Right atrium auricular region (tissue), 2 donors: ENCODE measurements around the gene SERINC5. TPM values are rescaled to one million over a fixed set of nuclear protein-coding genes. Genes with fewer than 3 reads are reported as not detected.

Source experiments
- DNase-seq: peaks from one replicate; pipeline ENCODE4 v3.0.0-alpha.2; 2019; ENCODE audit warnings: low spot score
- H3K27ac ChIP-seq, 2 donors: fragments of 200-600 bp; sonication (generic); 1 replicate in 1 of 2; 2 replicates in 1 of 2; pipeline ENCODE4 v1.5.1; 2016 to 2019
- H3K27me3 ChIP-seq, 2 donors: fragments of 200-600 bp; sonication (generic); one replicate each; pipeline versions ENCODE4 v1.5.1 to v1.6.0; 2017 to 2019
- H3K36me3 ChIP-seq: fragments of 200-600 bp; sonication (generic); one replicate; pipeline ENCODE4 v1.5.1; 2016
- H3K4me1 ChIP-seq, 2 donors: fragments of 200-600 bp; sonication (generic); one replicate each; pipeline versions ENCODE4 v1.5.1 to v1.6.0; 2017 to 2019
- H3K4me3 ChIP-seq, 2 donors: fragments of 200-600 bp; sonication (generic); 1 replicate in 1 of 2; 2 replicates in 1 of 2; pipeline ENCODE4 v1.5.1; 2017 to 2019; ENCODE audit warnings: mild to moderate bottlenecking in 1 of 2, moderate library complexity in 1 of 2
- H3K9me3 ChIP-seq, 2 donors: fragments of 200-600 bp; sonication (generic); one replicate each; pipeline ENCODE4 v1.5.1; 2019
- total RNA-seq, 2 donors: library from RNA; depleted of rRNA; stranded (reverse); fragments of >200 nt; gene quantifications; one replicate each; pipeline ENCODE4 v1.1.0, GENCODE V29; 2016
- TF ChIP-seq, protein P1 (sequence below), 2 donors: fragments of 200-600 bp; sonication (generic); IDR thresholded peaks; one replicate each; pipeline ENCODE4 v1.5.1; 2019; ENCODE audit warnings: antibody characterized with exemption in 2 of 2

SERINC5 gene
- total RNA-seq, 2 donors from 2014 or later: 9.2 to 11.0 TPM

- no peak for DNase-seq
- H3K27me3 ChIP-seq: no peaks in the 10 kb centered on the region
- H3K4me1 ChIP-seq: no peaks in the 10 kb centered on the region
- peaks cover 7% of the 10 kb centered on the region for H3K36me3 ChIP-seq
- TF ChIP-seq, protein P1, sequence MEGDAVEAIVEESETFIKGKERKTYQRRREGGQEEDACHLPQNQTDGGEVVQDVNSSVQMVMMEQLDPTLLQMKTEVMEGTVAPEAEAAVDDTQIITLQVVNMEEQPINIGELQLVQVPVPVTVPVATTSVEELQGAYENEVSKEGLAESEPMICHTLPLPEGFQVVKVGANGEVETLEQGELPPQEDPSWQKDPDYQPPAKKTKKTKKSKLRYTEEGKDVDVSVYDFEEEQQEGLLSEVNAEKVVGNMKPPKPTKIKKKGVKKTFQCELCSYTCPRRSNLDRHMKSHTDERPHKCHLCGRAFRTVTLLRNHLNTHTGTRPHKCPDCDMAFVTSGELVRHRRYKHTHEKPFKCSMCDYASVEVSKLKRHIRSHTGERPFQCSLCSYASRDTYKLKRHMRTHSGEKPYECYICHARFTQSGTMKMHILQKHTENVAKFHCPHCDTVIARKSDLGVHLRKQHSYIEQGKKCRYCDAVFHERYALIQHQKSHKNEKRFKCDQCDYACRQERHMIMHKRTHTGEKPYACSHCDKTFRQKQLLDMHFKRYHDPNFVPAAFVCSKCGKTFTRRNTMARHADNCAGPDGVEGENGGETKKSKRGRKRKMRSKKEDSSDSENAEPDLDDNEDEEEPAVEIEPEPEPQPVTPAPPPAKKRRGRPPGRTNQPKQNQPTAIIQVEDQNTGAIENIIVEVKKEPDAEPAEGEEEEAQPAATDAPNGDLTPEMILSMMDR (IDR thresholded peaks at IDR 0.05): no peak
- H3K27ac ChIP-seq: no peak overlapping the region
- no peaks in the 10 kb centered on the region for H3K9me3 ChIP-seq
- H3K4me3 ChIP-seq: no peak overlapping the region
Observed at GRCh38 chr5:80172067-80172695, 83.7 kb downstream of the SERINC5 start.

- Histone ChIP-seq H3K4me1 (no peaks in the 10 kb centered on the region), H3K27me3 (no peaks in the 10 kb centered on the region), H3K27ac (no peak overlapping the region), H3K36me3 (peaks cover 15% of the 10 kb centered on the region), H3K4me3 (no peak overlapping the region), H3K9me3 (no peaks in the 10 kb centered on the region)
- DNase-seq: no peak
- TF ChIP-seq, protein P1 (IDR thresholded peaks at IDR 0.05): no peak
Observed at GRCh38 chr5:80170117-80170535, 85.7 kb downstream of the SERINC5 start.

- Histone ChIP-seq H3K36me3 (peaks cover 11% of the 10 kb centered on the region), H3K9me3 (no peaks in the 10 kb centered on the region), H3K27me3 (no peaks in the 10 kb centered on the region), H3K4me3 (no peak overlapping the region), H3K4me1 (no peaks in the 10 kb centered on the region), H3K27ac (no peak overlapping the region)
- TF ChIP-seq, protein P1 (IDR thresholded peaks at IDR 0.05): no peak
- no peak for DNase-seq
Observed at GRCh38 chr5:80168388-80169028, 87.3 kb downstream of the SERINC5 start.

DNA sequence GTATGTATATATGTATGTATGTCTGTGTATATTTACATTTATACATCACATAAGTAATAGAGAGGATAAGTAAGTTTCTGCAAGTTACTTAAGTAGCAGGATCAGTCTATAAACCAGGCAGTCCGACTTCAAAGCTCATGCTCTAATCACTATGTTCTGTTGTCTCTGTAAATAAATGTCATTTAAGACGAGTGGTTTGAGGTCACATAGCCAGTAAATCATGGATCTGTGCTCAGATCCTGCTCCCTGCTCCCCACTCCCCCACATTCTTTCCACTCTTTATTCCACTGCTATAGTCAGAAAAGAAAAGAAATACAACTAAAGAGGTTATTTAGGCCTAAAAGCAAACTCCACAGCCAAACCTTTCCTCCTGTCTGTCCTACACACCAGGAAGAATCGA, 90.4 kb downstream of the SERINC5 start:
- Histone ChIP-seq H3K4me3 (no peak overlapping the region), H3K27ac (no peak overlapping the region), H3K36me3 (peaks cover 11% of the 10 kb centered on the region), H3K27me3 (no peaks in the 10 kb centered on the region), H3K4me1 (no peaks in the 10 kb centered on the region), H3K9me3 (no peaks in the 10 kb centered on the region)
- DNase-seq: no peak
- TF ChIP-seq, protein P1 (IDR thresholded peaks at IDR 0.05): no peak

DNA sequence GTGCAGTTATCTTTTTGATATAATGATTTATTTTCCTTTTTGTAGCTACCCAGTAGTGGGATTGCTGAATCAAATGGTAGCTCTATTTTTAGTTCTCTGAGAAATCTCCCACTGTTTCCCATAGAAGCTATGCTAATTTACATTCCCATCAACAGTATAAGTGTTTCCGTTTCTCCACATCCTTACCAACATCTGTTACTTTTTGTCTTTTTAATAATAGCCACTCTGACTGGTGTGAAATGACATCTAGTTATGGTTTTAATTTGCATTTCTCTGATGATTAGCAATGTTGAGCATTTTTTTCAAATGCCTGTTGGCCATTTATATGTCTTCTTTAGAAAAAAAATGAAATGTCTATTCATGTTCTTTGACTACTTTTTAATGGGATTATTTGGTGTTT, 94.7 kb downstream of the SERINC5 start:
- TF ChIP-seq, protein P1 (IDR thresholded peaks at IDR 0.05): no peak
- no peak overlapping the region for H3K27ac ChIP-seq
- no peak for DNase-seq
- H3K4me3 ChIP-seq: no peak overlapping the region
- peaks cover 17% of the 10 kb centered on the region for H3K36me3 ChIP-seq
- H3K27me3 ChIP-seq: no peaks in the 10 kb centered on the region
- H3K4me1 ChIP-seq: no peaks in the 10 kb centered on the region
- H3K9me3 ChIP-seq: no peaks in the 10 kb centered on the region
